GM19372 (cell line): ENCODE data around the gene MAP4K3.

Experiments used
- ATAC-seq: cut with Tn5 transposase; IDR thresholded peaks from one replicate; pipeline ENCODE4 v1.9.1; 2021; ENCODE audit warnings: mild to moderate bottlenecking, low read depth, moderate library complexity; ENCODE audit not compliant: unreplicated experiment

Gene MAP4K3

DNA sequence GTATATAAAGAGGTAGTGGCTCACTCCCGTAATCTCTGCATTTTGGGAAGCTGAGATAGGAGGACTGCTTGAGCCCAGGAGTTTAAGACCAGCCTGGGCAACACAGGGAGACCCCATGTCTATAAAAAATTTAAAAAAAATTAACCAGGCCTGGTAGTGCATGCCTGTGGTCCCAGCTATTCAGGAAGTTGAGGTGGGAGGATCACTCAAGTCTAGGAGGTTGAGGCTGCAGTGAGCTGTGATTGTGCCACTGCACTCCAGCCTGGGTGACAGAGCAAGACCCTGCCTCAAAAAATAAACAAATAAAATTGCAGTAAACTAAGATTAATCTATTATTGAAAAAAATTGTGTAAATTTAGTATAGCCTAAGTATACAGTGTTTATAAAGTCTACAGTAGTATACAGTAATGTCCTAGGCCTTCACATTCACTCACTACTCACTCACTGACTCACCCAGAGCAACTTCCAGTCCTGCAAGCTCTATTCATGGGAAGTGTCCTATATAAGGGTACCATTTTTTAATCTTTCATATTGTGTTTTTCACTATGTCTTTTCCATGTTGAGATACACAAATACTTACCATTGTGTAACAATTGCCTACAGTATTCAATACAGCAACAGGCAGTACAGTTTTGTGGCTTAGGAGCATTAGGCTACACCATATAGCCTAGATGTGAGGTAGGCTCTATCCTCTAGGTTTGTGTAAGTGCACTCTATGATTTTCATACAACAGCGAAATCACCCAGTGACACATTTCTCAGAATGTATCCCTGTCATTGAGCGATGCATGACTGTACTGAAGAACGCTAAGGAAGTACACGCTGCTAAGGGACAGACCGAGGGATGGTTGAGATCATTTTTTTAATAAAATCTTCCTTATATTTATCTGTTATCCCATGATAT, 10.4 kb upstream of the MAP4K3 start:
- no peak for ATAC-seq

DNA sequence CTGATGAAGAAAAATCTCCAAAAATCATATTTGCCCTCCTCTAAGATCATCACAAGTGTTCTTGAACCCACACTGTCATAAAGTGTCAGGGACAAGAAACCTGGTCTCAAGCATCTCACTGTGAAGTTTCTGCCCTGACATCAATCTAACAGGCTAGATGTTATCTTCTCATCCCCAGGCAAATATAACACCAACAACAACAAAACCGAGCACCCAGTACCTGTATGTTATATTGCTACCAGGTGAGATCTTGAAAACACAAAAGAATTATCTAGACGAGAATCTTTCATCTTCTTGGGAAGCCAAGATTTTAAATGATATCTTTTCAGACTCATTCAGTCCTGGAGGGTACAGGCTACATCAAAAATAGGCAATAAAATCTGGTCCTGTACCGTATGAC, 8.8 kb upstream of the MAP4K3 start:
- no peak for ATAC-seq

DNA sequence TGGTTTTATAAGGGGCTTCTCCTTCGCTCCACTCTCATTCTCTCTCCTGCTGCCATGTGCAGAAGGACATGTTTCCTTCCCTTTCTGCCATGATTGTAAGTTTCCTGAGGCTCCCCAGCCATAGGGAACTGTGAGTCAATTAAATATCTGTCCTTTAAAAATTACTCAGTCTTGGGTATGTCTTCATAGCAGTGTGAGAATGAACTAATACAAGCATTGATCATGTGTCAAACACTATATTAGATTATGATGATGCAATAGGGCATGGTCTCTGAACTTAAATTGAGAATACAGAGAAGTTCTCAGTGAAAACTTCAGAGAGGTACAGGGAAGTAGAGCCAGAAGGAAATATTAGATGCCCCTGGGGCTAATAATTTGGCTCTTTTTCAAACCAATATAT, 5.9 kb upstream of the MAP4K3 start:
- ATAC-seq = no peak

DNA sequence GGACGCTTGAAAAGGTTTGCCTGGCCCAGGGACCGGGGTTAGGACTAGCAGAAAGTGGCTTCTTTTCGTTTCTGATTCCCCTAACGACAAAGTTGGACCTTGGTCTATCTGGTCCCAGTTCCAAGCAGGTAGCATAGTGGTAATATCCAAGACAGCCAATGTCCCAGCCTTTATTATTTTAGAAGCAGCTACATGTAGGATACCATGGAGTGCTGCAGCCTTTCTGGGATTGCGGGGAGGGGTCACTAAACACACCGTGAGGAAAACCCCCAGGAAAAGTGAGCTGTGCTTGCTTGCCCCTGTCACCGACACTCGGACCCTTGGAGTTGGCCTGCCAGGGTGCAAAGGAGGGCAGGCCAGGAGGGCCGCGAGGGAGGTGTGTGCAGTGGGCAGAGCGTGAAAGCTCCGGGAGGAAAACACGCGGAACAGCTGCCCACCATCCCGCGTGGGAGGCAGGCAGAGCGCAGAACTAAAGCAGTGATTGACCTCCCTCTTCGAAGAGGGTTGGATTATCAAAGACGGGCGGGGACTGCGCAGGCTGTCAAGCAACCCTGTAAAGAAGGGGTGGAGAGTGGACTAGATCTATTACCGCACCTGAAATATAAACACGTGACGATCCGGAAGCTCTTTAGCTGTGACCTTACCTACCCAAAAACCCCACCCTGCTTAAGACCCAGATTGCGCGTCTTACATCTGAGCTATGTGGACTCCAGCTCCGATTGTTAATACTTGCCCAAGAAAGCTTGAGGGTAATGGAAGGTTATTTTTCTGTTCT, 624 bp upstream of the MAP4K3 start:
- peak; percentile 50 for ATAC-seq

DNA sequence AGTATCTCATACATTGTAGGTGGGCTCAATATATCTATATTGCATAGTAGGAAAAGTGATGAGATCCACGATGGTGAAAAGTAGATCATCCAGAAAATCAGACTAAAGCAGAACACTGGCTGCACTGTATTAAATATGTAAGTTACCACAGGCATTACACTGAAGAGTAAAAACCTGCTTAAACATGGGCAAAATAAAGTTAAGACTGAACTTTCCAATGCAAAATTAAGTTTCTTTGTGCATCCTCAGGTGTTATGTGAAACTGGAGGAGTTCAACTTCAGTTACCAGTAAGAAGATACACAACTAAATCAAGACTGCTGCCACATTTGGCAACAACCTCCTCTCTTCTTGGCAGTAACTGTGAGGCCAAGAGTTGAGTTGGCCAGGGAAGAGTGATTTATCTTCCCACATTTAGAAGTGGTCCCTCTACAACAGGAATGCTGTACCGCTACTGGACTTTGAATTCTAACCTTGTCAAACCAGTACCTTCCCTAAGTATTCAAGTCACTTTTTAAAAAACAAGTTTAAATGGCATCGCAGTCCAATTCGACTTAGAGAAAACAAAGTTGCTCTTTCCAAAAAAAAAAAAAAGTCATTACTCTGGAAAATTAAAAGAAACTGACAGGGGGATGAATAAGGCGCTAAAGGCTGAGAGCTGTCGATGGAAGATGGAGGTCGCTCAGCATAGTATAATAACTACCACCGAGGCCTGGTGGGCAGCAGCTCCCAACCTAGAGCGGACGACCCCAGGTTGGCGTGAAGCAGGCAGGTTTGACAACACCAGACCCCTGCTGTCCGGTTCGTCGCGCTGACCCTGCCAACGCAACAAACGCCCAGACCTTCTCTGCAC, 1.1 kb downstream of the MAP4K3 start:
- no peak for ATAC-seq

GRCh38 chr2:39435234-39435633, 1.9 kb downstream of the MAP4K3 start:
- no peak for ATAC-seq

DNA sequence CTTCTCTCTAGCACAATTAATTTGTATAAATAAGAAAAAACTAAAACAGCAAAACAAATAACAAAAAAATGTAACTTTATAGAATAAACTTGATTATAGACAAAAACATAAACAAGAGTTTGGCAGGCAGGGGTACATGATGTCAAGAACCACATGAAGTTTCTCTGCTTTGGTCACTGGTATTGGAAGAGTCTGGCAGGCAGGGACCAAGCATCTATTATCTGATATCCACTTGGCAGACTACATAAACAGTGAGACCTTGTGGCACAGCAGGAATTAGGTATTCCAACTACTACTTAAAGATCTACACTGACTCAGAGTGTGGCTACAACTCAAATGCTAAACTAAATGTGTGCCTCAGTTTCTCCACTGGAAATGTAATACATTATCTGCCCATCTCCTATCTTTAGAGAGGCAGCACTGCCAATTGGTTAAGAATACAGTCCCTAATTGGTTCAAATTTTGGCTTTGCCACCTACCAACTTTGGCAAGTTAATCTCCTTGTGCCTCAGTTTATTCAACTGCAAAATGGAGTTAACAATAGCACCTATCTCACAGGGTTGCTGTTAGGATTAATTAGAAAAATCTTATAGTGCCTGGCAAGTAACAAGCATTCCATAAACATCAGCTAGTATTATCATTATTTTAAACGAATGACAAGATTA, 2.7 kb downstream of the MAP4K3 start:
- no peak for ATAC-seq

GRCh38 chr2:39433586-39434195, 3.4 kb downstream of the MAP4K3 start:
- no peak for ATAC-seq

- ATAC-seq = no peak
Observed at GRCh38 chr2:39432701-39433100, 4.4 kb downstream of the MAP4K3 start.

- no peak for ATAC-seq
Observed at GRCh38 chr2:39431592-39432316, 5.3 kb downstream of the MAP4K3 start.

GRCh38 chr2:39429746-39430145, 7.3 kb downstream of the MAP4K3 start:
- no peak for ATAC-seq

DNA sequence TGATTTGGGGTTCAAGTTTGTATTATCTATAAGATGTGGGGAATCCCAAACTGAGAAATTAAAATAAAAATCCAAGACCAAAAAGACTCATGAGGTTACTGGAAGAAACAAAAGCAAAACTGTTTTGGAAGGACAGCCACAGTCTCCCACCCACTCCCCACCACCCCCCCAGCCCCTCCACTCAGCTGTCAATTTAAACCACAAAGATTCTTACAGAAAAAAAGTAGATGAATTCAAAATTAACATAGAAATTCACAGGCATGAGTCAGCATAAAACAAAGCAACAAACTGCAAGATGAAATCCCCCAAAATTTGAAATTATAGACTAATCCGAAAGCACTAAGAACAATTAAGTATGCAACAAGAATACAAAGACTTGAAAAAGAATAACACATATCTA, 12.1 kb downstream of the MAP4K3 start:
- ATAC-seq = no peak

DNA sequence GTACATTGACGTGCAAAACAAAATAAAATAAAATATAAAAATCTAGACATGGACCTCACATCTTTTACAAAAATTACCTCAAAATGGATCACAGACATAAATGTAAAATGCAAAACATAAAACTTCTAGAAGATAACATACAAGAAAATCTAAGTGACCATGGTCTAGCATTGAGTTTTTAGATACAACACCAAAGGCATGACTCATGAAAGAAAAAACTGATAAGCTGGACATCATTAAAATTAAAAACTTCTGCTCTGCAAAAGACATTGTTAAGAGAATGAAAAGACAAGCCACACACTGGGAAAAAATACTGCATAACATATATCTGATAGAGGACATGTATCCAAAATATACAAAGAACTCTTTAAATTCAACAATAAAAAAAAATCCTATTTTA, 14.4 kb downstream of the MAP4K3 start:
- ATAC-seq = no peak

GRCh38 chr2:39421354-39421753, 15.7 kb downstream of the MAP4K3 start:
- ATAC-seq = no peak

DNA sequence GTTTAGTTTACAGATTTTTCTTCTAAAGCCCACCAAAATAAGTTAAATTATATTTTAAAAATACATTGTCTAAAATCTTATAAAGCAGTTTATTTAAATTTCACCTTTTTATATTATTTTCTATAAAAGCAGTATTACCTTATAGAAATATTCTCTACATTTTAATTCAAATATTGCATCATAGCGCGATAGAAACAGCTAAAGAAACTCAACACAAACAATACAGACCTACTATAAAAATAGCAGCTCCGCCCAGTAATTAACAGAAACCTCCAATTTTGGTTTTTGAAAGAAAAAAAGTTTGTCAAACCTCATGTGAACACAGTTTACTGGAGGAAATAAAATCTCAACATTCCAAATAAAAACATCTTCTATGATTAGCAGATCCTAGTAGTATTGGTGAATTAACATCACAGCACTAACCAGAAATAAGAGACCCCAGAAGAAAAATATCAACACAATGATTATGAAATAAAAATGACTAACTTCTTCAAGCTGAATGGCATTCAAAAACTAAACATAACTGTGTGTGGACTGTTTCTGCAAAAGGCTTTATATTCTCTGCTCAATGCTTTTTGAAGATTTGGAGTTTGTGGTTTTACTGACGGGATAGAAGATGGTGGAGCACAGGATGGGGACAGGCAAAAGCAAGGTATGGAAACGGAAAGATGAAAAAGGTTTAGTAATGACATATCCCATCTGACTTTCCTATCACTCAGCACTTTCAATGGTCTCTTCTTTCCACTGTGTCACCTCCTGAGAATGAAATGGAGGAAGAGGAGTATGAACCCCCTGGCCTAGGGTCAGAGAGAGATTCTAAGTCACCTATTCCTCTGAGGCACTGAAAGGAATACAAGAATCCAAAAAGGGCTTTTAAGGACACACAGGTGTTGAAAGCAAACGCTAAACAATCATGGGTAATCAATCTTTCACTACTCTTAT, 17.5 kb downstream of the MAP4K3 start:
- ATAC-seq = no peak

DNA sequence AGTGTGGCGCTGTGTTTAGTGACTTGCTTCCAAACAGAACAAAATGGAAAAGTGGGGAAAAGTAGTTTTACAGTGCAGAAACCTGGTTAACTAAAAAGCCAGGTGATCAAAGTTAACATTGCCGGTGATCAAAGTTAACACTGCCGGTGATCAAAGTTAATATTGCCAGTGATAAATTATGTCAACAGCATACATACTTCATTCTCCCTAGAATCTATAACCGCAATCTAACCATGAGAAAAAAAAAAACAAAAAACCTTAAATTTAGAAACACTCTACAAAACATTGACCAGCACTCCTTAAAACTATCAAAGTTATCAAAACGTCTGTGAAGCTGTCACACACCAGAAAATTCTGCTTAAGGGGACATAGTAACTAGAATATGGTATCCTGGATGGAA, 18.6 kb downstream of the MAP4K3 start:
- ATAC-seq = no peak

GRCh38 chr2:39416140-39416539, 20.9 kb downstream of the MAP4K3 start:
- ATAC-seq = no peak

- no peak for ATAC-seq
Observed at GRCh38 chr2:39413063-39413737, 23.9 kb downstream of the MAP4K3 start.
